H1 (cell line): ENCODE results near the gene ARL10. TPM values are rescaled to one million over a fixed set of nuclear protein-coding genes. Genes with fewer than 3 reads are reported as not detected.

Experiments used
- CTCF ChIA-PET: fragments of 300-600 bp; sonication (Branson Sonifier 250); formaldehyde crosslinking; loops from one replicate; lab custom pipeline; 2021; ENCODE audit not compliant: partially characterized antibody; lab: Charles Lee
- POLR2A ChIA-PET: fragments of 300-600 bp; sonication (Branson Sonifier 250); formaldehyde crosslinking; loops from one replicate; lab custom pipeline; 2021; ENCODE audit warnings: inconsistent platforms; ENCODE audit not compliant: partially characterized antibody; lab: Charles Lee
- DNase-seq, 2 experiments: peaks; one replicate each; pipeline versions ENCODE4 v3.0.0 to v3.0.0-alpha.2; 2010 to 2022; ENCODE audit warnings: low spot score in 2 of 2, low read depth in 1 of 2, mixed read lengths in 1 of 2
- FAIRE-seq: peaks from 2 replicates; lab custom pipeline; 2011; peaks lifted over from hg19 to GRCh38; lab: Jason Lieb, UNC
- H2AFZ ChIP-seq: 2 replicates; pipeline ENCODE4 v1.8.1; 2012; ENCODE audit warnings: low read length, inconsistent platforms
- H2AK5ac ChIP-seq: 2 replicates; pipeline ENCODE4 v1.6.1; 2013; ENCODE audit warnings: low read depth, low read length
- H2BK120ac ChIP-seq: replicated peaks from 2 replicates; pipeline ENCODE3; 2013; ENCODE audit warnings: low read depth, low read length, inconsistent platforms
- H2BK12ac ChIP-seq: 2 replicates; pipeline ENCODE4 v1.6.1; 2013; ENCODE audit warnings: low read depth, low read length
- H2BK15ac ChIP-seq: 2 replicates; pipeline ENCODE4 v1.6.1; 2013; ENCODE audit warnings: low read length
- H2BK20ac ChIP-seq: 2 replicates; pipeline ENCODE4 v1.6.1; 2013; ENCODE audit warnings: low read length
- H2BK5ac ChIP-seq: 2 replicates; pipeline ENCODE4 v1.6.1; 2013; ENCODE audit warnings: low read depth, low read length
- H3K14ac ChIP-seq: 2 replicates; pipeline ENCODE4 v1.6.1; 2013; ENCODE audit warnings: inconsistent platforms; ENCODE audit not compliant: insufficient read length
- H3K18ac ChIP-seq: 2 replicates; pipeline ENCODE4 v1.6.1; 2013; ENCODE audit warnings: low read length; ENCODE audit errors: extremely low read depth
- H3K23ac ChIP-seq: 2 replicates; pipeline ENCODE4 v1.6.1; 2013; ENCODE audit warnings: inconsistent platforms; ENCODE audit not compliant: insufficient read length
- H3K23me2 ChIP-seq: 2 replicates; pipeline ENCODE4 v1.6.1; 2013; ENCODE audit warnings: low read depth, low read length
- H3K27ac ChIP-seq: 2 replicates; pipeline ENCODE4 v1.6.1; 2011; ENCODE audit warnings: low read depth, low read length, inconsistent platforms
- H3K27me3 ChIP-seq, 4 experiments: replicated peaks in 1 of 4; 1 replicate in 1 of 4; 2 replicates in 3 of 4; pipeline versions ENCODE4 v1.6.1 to v1.8.1; 2011 to 2013; ENCODE audit warnings: low read length in 3 of 4, mild to moderate bottlenecking in 3 of 4, inconsistent platforms in 2 of 4, mixed read lengths in 2 of 4, moderate library complexity in 1 of 4; ENCODE audit not compliant: control insufficient read depth in 3 of 4, insufficient read depth in 3 of 4; ENCODE audit errors: extremely low read depth in 1 of 4
- H3K36me3 ChIP-seq, 4 experiments: 2 replicates each; pipeline versions ENCODE4 v1.6.1 to v1.8.1; 2011 to 2013; ENCODE audit warnings: mild to moderate bottlenecking in 4 of 4, low read length in 3 of 4, moderate library complexity in 2 of 4, control low read depth in 1 of 4, inconsistent platforms in 1 of 4; ENCODE audit not compliant: insufficient read depth in 4 of 4, control insufficient read depth in 2 of 4
- H3K4ac ChIP-seq: replicated peaks from 2 replicates; pipeline ENCODE3; 2013; ENCODE audit warnings: low read length, low read depth, mixed read lengths, inconsistent platforms; ENCODE audit not compliant: insufficient read length
- H3K4me1 ChIP-seq, 4 experiments: replicated peaks in 1 of 4; 1 replicate in 1 of 4; 2 replicates in 3 of 4; pipeline versions ENCODE4 v1.6.1 to v1.8.1; 2011 to 2013; ENCODE audit warnings: low read length in 3 of 4, inconsistent platforms in 2 of 4, mixed read lengths in 1 of 4; ENCODE audit not compliant: insufficient read depth in 4 of 4, control insufficient read depth in 3 of 4
- H3K4me2 ChIP-seq, 2 experiments: 2 replicates each; pipeline versions ENCODE4 v1.6.1 to v1.8.1; 2011 to 2013; ENCODE audit warnings: low read depth in 2 of 2, low read length in 2 of 2, control low read depth in 1 of 2, inconsistent platforms in 1 of 2, mild to moderate bottlenecking in 1 of 2; ENCODE audit not compliant: insufficient read depth in 1 of 2
- H3K4me3 ChIP-seq, 4 experiments: fragments of 200-600, 300-600 bp in 1 of 4; sonication (generic), shearing (Covaris generic), sonication (Bioruptor Twin) in 1 of 4; 2 replicates each; pipeline versions ENCODE4 v1.5.1 to v1.8.1; 2011 to 2016; ENCODE audit warnings: low read length in 4 of 4, low read depth in 3 of 4, control low read depth in 2 of 4, inconsistent platforms in 2 of 4, mild to moderate bottlenecking in 2 of 4, mixed read lengths in 1 of 4, moderate library complexity in 1 of 4; ENCODE audit not compliant: insufficient read depth in 2 of 4; ENCODE audit errors: extremely low read depth in 1 of 4
- H3K56ac ChIP-seq: replicated peaks from 2 replicates; pipeline ENCODE3; 2013; ENCODE audit warnings: low read depth, mild to moderate bottlenecking, mixed read lengths, low read length, inconsistent platforms; ENCODE audit not compliant: insufficient read length
- H3K79me1 ChIP-seq: 2 replicates; pipeline ENCODE4 v1.6.1; 2013; ENCODE audit warnings: low read depth, low read length, control low read depth
- H3K79me2 ChIP-seq, 2 experiments: 2 replicates each; pipeline versions ENCODE4 v1.6.1 to v1.8.1; 2012 to 2013; ENCODE audit warnings: low read length in 2 of 2, mild to moderate bottlenecking in 2 of 2, inconsistent platforms in 1 of 2; ENCODE audit not compliant: insufficient read depth in 2 of 2, control insufficient read depth in 1 of 2
- H3K9ac ChIP-seq, 4 experiments: replicated peaks in 1 of 4; 1 replicate in 1 of 4; 2 replicates in 3 of 4; pipeline versions ENCODE4 v1.6.1 to v1.8.1; 2011 to 2013; ENCODE audit warnings: low read depth in 3 of 4, low read length in 3 of 4, control low read depth in 2 of 4, mild to moderate bottlenecking in 2 of 4, moderate library complexity in 2 of 4, inconsistent platforms in 1 of 4; ENCODE audit errors: extremely low read depth in 1 of 4
- H3K9me3 ChIP-seq, 2 experiments: 2 replicates each; pipeline versions ENCODE4 v1.6.1 to v1.8.1; 2012 to 2013; ENCODE audit warnings: mild to moderate bottlenecking in 2 of 2, moderate library complexity in 2 of 2, control low read depth in 1 of 2, inconsistent platforms in 1 of 2, low read depth in 1 of 2, low read length in 1 of 2, mixed read lengths in 1 of 2; ENCODE audit not compliant: insufficient read depth in 2 of 2
- H4K20me1 ChIP-seq, 2 experiments: replicated peaks in 1 of 2; 2 replicates each; pipeline versions ENCODE3 to v1.8.1; 2011 to 2013; ENCODE audit warnings: inconsistent platforms in 2 of 2, low read length in 2 of 2, mild to moderate bottlenecking in 1 of 2; ENCODE audit not compliant: insufficient read depth in 2 of 2, control insufficient read depth in 1 of 2
- H4K5ac ChIP-seq: 2 replicates; pipeline ENCODE4 v1.6.1; 2013; ENCODE audit warnings: low read length, low read depth, mixed read lengths, inconsistent platforms; ENCODE audit not compliant: insufficient read length
- H4K8ac ChIP-seq: 2 replicates; pipeline ENCODE4 v1.8.0; 2013; ENCODE audit warnings: mild to moderate bottlenecking, moderate library complexity, low read length, inconsistent platforms; ENCODE audit not compliant: insufficient read depth; ENCODE audit errors: extremely low read depth
- H4K91ac ChIP-seq: replicated peaks from 2 replicates; pipeline ENCODE3; 2013; ENCODE audit warnings: low read length, mixed read lengths, inconsistent platforms; ENCODE audit not compliant: insufficient read length
- CTCF ChIP-seq, 3 experiments: IDR thresholded peaks; 1 replicate in 2 of 3; 2 replicates in 1 of 3; pipeline versions ENCODE4 v1.5.1 to v1.6.1; 2011; ENCODE audit warnings: low read length in 3 of 3, mild to moderate bottlenecking in 3 of 3, inconsistent platforms in 2 of 3, low read depth in 1 of 3, moderate library complexity in 1 of 3; ENCODE audit not compliant: insufficient read depth in 1 of 3; ENCODE audit errors: control extremely low read depth in 1 of 3
- EGR1 ChIP-seq: IDR thresholded peaks from 2 replicates; pipeline ENCODE4 v1.6.1; 2011; ENCODE audit warnings: low read depth, low read length, borderline replicate concordance
- GABPA ChIP-seq: IDR thresholded peaks from 2 replicates; pipeline ENCODE4 v1.6.1; 2011; ENCODE audit warnings: mild to moderate bottlenecking, low read length, moderate library complexity, borderline replicate concordance; ENCODE audit not compliant: insufficient read depth
- GTF2F1 ChIP-seq: IDR thresholded peaks from 2 replicates; pipeline ENCODE4 v1.6.1; 2012; ENCODE audit warnings: low read depth, low read length, improper control_type of control experiment, borderline replicate concordance
- JUND ChIP-seq: IDR thresholded peaks from 2 replicates; pipeline ENCODE4 v1.6.1; 2011; ENCODE audit warnings: mild to moderate bottlenecking, improper control_type of control experiment, low read length
- POLR2A ChIP-seq, 2 experiments: IDR thresholded peaks; 1 replicate in 1 of 2; 2 replicates in 1 of 2; pipeline ENCODE4 v1.6.1; 2011; ENCODE audit warnings: low read depth in 2 of 2, low read length in 2 of 2, mild to moderate bottlenecking in 2 of 2; ENCODE audit errors: control extremely low read depth in 1 of 2
- POU5F1 ChIP-seq: IDR thresholded peaks from 2 replicates; pipeline ENCODE4 v1.6.1; 2011; ENCODE audit warnings: low read depth, mild to moderate bottlenecking, low read length, moderate library complexity
- WGBS, 2 experiments: shearing (Covaris generic) in 1 of 2; methylation state at CpG; one replicate each; pipeline versions ENCODE4 v1.1.6 to v1.1.7; 2013 to 2015; ENCODE audit warnings: low lambda C conversion rate in 2 of 2, mixed read lengths in 2 of 2, inconsistent platforms in 1 of 2, low coverage in 1 of 2, missing lambda C conversion rate in 1 of 2; ENCODE audit not compliant: insufficient replicate concordance in 2 of 2, insufficient coverage in 1 of 2, insufficient read length in 1 of 2; ENCODE audit errors: extremely low coverage in 1 of 2, missing lambda C conversion rate in 1 of 2; 5-methylcytosine and 5-hydroxymethylcytosine counted together
- polyA plus RNA-seq, 7 experiments: library from polyadenylated mRNA; depleted of rRNA in 3 of 7; stranded (reverse) in 5 of 7; unstranded in 2 of 7; fragments of >200 nt in 5 of 7; fragments of 200-250 nt in 2 of 7; gene quantifications; 1 replicate in 5 of 7; 2 replicates in 1 of 7; 4 replicates in 1 of 7; pipeline versions ENCODE4 v1.2.1 to v1.2.3, GENCODE V29; 2011 to 2013; ENCODE audit warnings: missing spikeins in 2 of 7, mixed read lengths in 2 of 7
- total RNA-seq: library from RNA; stranded (reverse); fragmentation: NEBNext Ultra II Directional; extraction: Animal tissue kit (Norgen Biotek cat#: 25700); gene quantifications from 2 replicates; pipeline ENCODE4 v1.2.1, GENCODE V29; 2021

ARL10 gene
- total and polyA plus RNA-seq, 2 of the 8 experiments (the other 6 are each of a cell fraction or from before 2014, with no cell fraction given) = 3.1 to 7.4 TPM

- no peaks in the 10 kb centered on the region for H3K27me3 ChIP-seq
- H3K27ac ChIP-seq = peak overlapping the region; percentile 90
- FAIRE-seq (no peak), DNase-seq (no peak)
- WGBS, 2 experiments = 29% methylated on average over 41 of the region's 41 CpGs; no CpG with 5 or more reads in 1 of the 2 experiments
- H3K4ac ChIP-seq = no peak overlapping the region
- H4K8ac ChIP-seq = peak overlapping the region; percentile 76; the same call in 1 of the 2 replicates
- peaks cover 3 to 4% of the 10 kb centered on the region in 2 experiments for H4K20me1 ChIP-seq
- CTCF ChIA-PET = interaction anchor here (7.9 kb wide), 1 partner anchor 16 kb away, joined by 83 read pairs; no protein-coding TSS in a partner anchor
- H3K23me2 ChIP-seq = peaks cover 9% of the 10 kb centered on the region; the same call in 1 of the 2 replicates
- peak overlapping the region; percentile 91 for H3K18ac ChIP-seq
- H3K23ac ChIP-seq = no peak overlapping the region
- peak overlapping the region; percentile 92 to 96 (median 95) for H3K4me3 ChIP-seq
- no peak overlapping the region for H4K5ac ChIP-seq
- no peak overlapping the region for H2BK20ac ChIP-seq
- H3K4me1 ChIP-seq = peaks cover 0 to 5% (median 1%) of the 10 kb centered on the region in 4 experiments; a peak in 2 of 7 replicates
- no peak overlapping the region for H3K14ac ChIP-seq
- peaks cover 11 to 20% (median 12%) of the 10 kb centered on the region in 4 experiments for H3K36me3 ChIP-seq
- peaks cover 0 to 29% of the 10 kb centered on the region in 2 experiments for H3K79me2 ChIP-seq
- peak overlapping the region; percentile 51 to 93 (median 88) for H3K9ac ChIP-seq
- H2BK120ac ChIP-seq = no peak overlapping the region
- peaks cover 7% of the 10 kb centered on the region; the same call in 1 of the 2 replicates for H3K79me1 ChIP-seq
- H3K9me3 ChIP-seq = no peaks in the 10 kb centered on the region
- H2BK15ac ChIP-seq = peak overlapping the region; percentile 61; the same call in 1 of the 2 replicates
- peak overlapping the region; percentile 66; the same call in 1 of the 2 replicates for H2AK5ac ChIP-seq
- peak overlapping the region; percentile 98 for H2BK5ac ChIP-seq
- peak overlapping the region; percentile 71; the same call in 1 of the 2 replicates for H2AFZ ChIP-seq
- POLR2A ChIA-PET = interaction anchor here (0.8 to 10.2 kb wide), 8 partner anchors 10 to 153 kb away, joined by 3 to 93 read pairs (median 16); partner anchors contain the start of genes FAF2, KIAA1191 and RNF44
- peak overlapping the region; percentile 83 to 91 for H3K4me2 ChIP-seq
- 0 out of 2 replicates have a peak overlapping the region, but pooled peaks have one; percentile 81 for H2BK12ac ChIP-seq
- H4K91ac ChIP-seq = no peak overlapping the region
- peak overlapping the region; percentile 90 for H3K56ac ChIP-seq
- TF ChIP-seq EGR1 (no peak), GTF2F1 (no peak), POU5F1 (no peak), JUND (no peak), GABPA (no peak), POLR2A (IDR thresholded peaks at IDR 0.05; ENCODE audit: control extremely low read depth in 1 of 2, low read depth in 2 of 2, low read length in 2 of 2) (peak; percentile 20 to 85), CTCF (IDR thresholded peaks at IDR 0.05; ENCODE audit: control extremely low read depth in 1 of 3, insufficient read depth in 1 of 3, low read depth in 1 of 3, low read length in 3 of 3) (no peak)
These were observed 24.1 kb downstream of the ARL10 start for GRCh38 chr5:176389135-176390123.
